Activated CD8-positive, alpha-beta memory T cell treated with anti-CD3 and anti-CD28 coated beads, Interleukin-2, amount 10 ng/mL, durations not matched to agents 7 days and 5 days (primary cell): ENCODE results near the gene MRPS26. TPM values are rescaled to one million over a fixed set of nuclear protein-coding genes. Genes with fewer than 3 reads are reported as not detected.

Source experiments
- ATAC-seq: fragments of 150-1000 bp; cut with Tn5 transposase; one replicate; pipeline ENCODE4 v1.10.0; 2021; ENCODE audit warnings: moderate library complexity
- CTCF ChIA-PET: fragments of 350-600 bp; sonication (Branson Sonifier 250); formaldehyde crosslinking; loops from one replicate; lab custom pipeline; 2021; ENCODE audit warnings: antibody characterized with exemption; lab: Charles Lee
- DNase-seq: peaks from one replicate; pipeline ENCODE4 v3.0.0-alpha.2; 2020
- H3K27ac Mint-ChIP-seq: one replicate; pipeline ENCODE4 v1.8.0; 2021; ENCODE audit warnings: mild to moderate bottlenecking, mixed read lengths
- H3K27me3 Mint-ChIP-seq: one replicate; pipeline ENCODE4 v1.8.0; 2021; ENCODE audit warnings: mixed read lengths
- H3K36me3 Mint-ChIP-seq: one replicate; pipeline ENCODE4 v1.8.0; 2021; ENCODE audit warnings: mild to moderate bottlenecking, mixed read lengths
- H3K4me1 Mint-ChIP-seq: one replicate; pipeline ENCODE4 v1.8.0; 2021; ENCODE audit warnings: mixed read lengths
- H3K4me3 Mint-ChIP-seq: one replicate; pipeline ENCODE4 v1.8.0; 2021; ENCODE audit warnings: mild to moderate bottlenecking, moderate library complexity, mixed read lengths
- H3K9me3 Mint-ChIP-seq: one replicate; pipeline ENCODE4 v1.8.0; 2022; ENCODE audit warnings: low read depth, mixed read lengths
- total RNA-seq, 2 experiments: library from RNA; stranded (reverse); gene quantifications; one replicate each; pipeline ENCODE4 v1.2.3, GENCODE V29; 2021

The MRPS26 gene
- total RNA-seq, 2 experiments from 2014 or later, result 43.0 to 46.7 TPM

DNA sequence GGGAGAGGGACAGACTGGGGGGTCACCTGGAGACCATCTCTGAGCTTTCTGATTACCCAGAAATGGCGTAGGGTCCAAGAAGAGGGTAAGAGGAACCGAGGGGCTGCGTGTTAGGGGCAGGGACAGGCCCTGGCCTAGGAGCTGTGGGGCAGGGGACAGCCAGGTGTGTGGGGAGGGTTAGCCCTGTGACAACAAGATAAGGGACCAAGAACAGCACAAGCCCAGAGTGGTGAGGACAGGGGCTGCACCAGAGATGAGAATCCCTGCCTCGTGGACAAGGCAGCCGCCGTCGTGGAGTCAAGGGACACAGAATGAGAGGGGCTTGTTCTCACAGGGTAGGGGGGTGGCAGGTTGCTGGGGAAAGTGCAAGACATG is 39.1 kb downstream of the MRPS26 start:
- H3K4me1 Mint-ChIP-seq, result peaks cover 2% of the 10 kb centered on the region

DNA sequence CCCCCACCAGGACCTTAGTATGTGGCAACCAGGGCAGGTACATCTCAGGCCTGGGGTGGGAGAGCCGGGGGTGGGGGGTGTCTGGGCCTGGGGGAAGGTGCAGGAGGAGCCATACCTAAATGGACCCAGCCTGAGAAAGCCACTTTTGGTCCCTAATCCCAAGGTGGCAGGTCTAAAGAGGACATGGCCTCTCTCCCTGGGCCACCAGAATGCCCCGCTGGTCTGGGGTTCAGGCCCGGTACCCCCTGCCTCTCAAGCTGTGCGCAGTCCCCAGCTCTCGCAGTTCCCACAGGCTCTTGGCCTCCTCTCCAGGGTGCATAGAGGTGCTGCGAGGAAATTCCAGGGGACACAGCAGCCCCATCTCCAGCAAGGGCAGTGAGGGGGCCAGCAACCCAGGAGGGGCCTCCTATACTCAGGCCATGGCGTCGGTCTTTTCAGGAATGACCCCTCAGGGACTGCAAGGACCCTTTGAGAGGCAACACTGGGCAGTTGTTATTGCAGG is 39.8 kb downstream of the MRPS26 start:
- no peak overlapping the region for H3K4me3 Mint-ChIP-seq
- CTCF ChIA-PET, result no interaction called here
- ATAC-seq, result no peak
- H3K27me3 Mint-ChIP-seq, result peaks cover 58% of the 10 kb centered on the region
- no peaks in the 10 kb centered on the region for H3K36me3 Mint-ChIP-seq
- no peaks in the 10 kb centered on the region for H3K9me3 Mint-ChIP-seq
- DNase-seq, result no peak
- no peak overlapping the region for H3K27ac Mint-ChIP-seq
- peaks cover 4% of the 10 kb centered on the region for H3K4me1 Mint-ChIP-seq

More for the DNA sequence above, 39.1 kb downstream of the MRPS26 start:
- Mint-ChIP-seq H3K27me3 (peaks cover 56% of the 10 kb centered on the region), H3K4me3 (no peak overlapping the region), H3K27ac (no peak overlapping the region), H3K36me3 (no peaks in the 10 kb centered on the region), H3K9me3 (no peaks in the 10 kb centered on the region)
- CTCF ChIA-PET, result no interaction called here
- ATAC-seq (no peak), DNase-seq (no peak)

DNA sequence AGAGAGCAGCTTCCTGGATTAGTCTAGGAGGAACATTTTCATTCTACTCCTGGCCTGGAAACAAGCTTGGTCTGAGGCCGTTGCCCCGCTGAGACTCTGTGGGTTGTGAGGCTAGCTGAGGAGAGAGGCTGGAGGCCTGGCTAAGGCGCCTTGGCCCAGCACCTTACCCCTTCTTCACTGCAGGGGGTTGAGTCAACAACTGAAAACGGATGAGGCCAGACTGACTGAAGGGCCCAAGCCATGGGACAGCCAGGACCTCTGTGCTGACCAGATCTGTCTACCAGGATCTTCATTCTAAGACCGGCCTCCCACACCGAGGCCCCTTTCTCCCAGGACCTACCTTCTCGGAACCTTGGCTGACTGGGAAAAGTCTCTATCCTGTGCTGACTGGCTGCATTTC is 42.2 kb downstream of the MRPS26 start:
- Mint-ChIP-seq H3K4me1 (peaks cover 8% of the 10 kb centered on the region), H3K27ac (no peak overlapping the region), H3K36me3 (no peaks in the 10 kb centered on the region), H3K4me3 (no peak overlapping the region), H3K9me3 (no peaks in the 10 kb centered on the region), H3K27me3 (peaks cover 57% of the 10 kb centered on the region)
- CTCF ChIA-PET, result no interaction called here
- ATAC-seq, result no peak
- DNase-seq, result no peak

DNA sequence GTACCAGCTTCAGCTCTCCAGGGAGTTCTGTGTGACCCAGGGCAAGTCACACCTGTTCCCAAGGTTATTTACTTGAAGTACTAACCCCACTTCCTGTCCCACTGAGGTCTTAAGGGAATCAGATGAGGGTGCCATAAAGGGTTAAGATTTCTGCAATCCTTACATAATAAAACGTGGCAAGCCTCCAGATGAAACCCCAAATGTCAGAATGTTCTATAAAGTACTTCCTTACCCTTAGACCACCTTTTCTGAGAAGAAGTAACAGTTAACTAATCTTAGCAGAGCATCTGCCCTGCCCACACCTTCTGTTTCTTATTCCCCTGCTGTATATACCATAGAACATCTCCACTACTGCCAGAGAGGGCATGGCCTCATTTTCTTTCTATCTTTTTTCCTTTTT is 44.7 kb downstream of the MRPS26 start:
- ATAC-seq, result no peak
- H3K36me3 Mint-ChIP-seq, result no peaks in the 10 kb centered on the region
- H3K9me3 Mint-ChIP-seq, result no peaks in the 10 kb centered on the region
- H3K4me3 Mint-ChIP-seq, result no peak overlapping the region
- H3K27me3 Mint-ChIP-seq, result peaks cover 48% of the 10 kb centered on the region
- no peak for DNase-seq
- H3K4me1 Mint-ChIP-seq, result peaks cover 13% of the 10 kb centered on the region
- no peak overlapping the region for H3K27ac Mint-ChIP-seq
- CTCF ChIA-PET, result interaction anchor here (1.1 to 2.1 kb wide), 2 partner anchors 11 to 37 kb away, joined by 3 to 9 read pairs; no protein-coding TSS in a partner anchor

DNA sequence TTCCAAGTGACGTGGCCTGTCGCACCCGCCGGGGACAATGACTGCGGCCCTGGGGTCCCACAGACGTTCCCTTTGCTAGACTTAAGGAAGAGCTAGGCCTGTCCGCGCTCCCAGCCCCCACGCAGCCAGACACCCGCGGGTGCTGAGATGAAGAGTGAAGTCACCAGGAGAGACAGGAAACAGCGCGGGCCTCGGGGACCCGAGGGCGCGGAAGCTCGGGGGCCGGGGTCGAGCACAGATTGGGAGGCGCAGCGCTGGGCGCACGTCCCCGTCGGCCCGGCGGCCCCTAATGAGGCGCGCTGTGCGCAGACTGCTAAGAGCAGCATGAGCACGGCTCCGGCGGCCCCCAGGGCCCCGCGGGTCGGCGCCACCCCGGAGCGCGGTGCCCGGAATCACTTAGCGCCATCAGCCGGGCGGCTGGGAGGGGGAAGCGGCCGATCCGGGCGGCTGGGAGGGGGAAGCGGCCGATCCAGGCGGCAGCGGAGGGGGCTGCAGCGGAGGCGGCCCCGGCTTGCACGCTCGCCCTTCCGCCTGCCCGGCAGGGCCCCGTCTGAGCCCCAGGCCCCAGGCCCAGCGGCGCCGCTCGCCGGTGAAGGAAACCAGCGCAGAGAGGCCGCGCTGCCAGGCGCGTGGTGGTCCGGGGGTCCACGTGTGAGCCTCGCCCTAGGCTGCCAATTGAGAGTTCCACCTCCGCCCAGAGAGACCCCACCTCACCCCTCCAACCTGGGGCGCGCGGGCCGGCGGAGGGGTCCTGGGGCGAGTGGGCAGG is 46.9 kb downstream of the MRPS26 start:
- peaks cover 57% of the 10 kb centered on the region for H3K27me3 Mint-ChIP-seq
- no peaks in the 10 kb centered on the region for H3K9me3 Mint-ChIP-seq
- H3K4me1 Mint-ChIP-seq, result peaks cover 13% of the 10 kb centered on the region
- CTCF ChIA-PET, result interaction anchor here (0.7 to 1.5 kb wide), 6 partner anchors 9 to 100 kb away, joined by 3 to 5 read pairs (median 3); no protein-coding TSS in a partner anchor
- no peak overlapping the region for H3K27ac Mint-ChIP-seq
- no peaks in the 10 kb centered on the region for H3K36me3 Mint-ChIP-seq
- peak overlapping the region; percentile 65 for H3K4me3 Mint-ChIP-seq
- ATAC-seq, result peak; percentile 70
- DNase-seq, result peak; percentile 50

DNA sequence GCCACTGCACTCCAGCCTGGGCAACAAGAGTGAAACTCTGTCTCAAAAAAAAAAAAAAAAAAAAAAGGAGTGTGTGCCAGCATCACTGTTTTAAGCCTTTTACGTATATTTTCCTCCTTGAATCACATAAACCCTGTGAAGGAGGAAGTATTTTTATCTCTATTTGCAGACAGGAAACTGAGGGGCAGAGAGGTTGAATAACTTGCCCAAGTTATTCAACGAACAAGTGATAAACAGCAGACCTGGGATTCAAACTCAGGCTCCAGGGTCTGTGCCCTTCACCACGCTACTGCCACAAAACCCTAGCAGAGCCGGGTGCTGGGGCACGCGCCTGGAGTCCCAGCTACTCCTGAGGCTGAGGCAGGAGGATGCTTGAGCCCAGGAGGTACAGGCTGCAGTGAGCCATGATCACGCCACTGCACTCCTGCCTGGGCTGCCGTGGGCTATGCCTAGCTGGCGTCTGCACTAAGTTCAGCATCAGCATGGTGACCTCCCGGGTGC is 48.1 kb downstream of the MRPS26 start:
- Mint-ChIP-seq H3K4me3 (no peak overlapping the region), H3K27me3 (peaks cover 56% of the 10 kb centered on the region), H3K9me3 (no peaks in the 10 kb centered on the region), H3K4me1 (peaks cover 13% of the 10 kb centered on the region), H3K27ac (no peak overlapping the region), H3K36me3 (no peaks in the 10 kb centered on the region)
- CTCF ChIA-PET, result no interaction called here
- no peak for DNase-seq
- ATAC-seq, result no peak

DNA sequence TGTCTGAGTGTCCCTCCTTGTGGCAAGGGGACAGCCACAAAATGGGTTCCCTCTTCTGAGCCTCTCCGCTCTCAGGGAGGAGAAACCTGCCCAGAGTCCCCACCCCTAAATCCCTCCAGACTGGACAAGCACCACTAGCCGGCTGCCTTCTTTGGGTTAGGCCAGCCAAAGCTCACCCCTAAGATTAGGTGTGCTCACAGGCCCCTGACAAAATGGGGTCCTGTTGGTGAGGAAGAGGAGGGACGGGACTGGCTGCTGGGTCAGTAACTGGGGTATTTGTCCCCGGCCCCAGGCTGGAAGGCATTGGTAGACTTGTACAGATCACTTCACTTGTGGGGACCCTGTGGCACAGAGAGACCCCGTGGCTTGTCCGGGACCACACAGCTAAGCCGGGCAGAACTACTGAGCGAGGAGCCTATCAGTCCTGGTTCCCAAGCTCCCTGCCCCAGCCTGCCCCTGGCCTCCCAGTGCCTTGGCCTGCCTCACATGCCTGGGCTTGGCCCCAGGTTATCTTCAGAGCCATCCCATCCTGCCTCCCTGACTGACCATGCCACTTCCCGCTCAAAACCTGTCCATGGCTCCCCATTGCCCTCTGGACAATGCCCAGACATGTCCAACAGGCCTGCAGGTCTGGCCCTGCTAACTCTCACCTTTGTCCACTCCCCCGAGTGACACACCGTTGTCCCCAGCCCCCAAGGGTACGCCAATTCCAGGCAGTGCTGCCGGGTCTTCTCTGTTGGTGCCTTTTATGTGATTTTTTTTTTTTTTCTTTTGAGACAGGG is 49.2 kb downstream of the MRPS26 start:
- Mint-ChIP-seq H3K27ac (no peak overlapping the region), H3K4me3 (no peak overlapping the region), H3K9me3 (no peaks in the 10 kb centered on the region), H3K36me3 (no peaks in the 10 kb centered on the region), H3K27me3 (peaks cover 51% of the 10 kb centered on the region), H3K4me1 (peaks cover 13% of the 10 kb centered on the region)
- DNase-seq (no peak), ATAC-seq (no peak)
- CTCF ChIA-PET, result no interaction called here

Other genes starting within 250 kb of the MRPS26 start
- under 1 TPM; 0.35 to 0.68 TPM for gene CPXM1, start 245.4 kb upstream of the MRPS26 start, total RNA-seq
- gene C20orf141, start 231.1 kb upstream of the MRPS26 start, total RNA-seq, result not detected
- not detected for gene TMEM239, start 229.7 kb upstream of the MRPS26 start, total RNA-seq
- gene PCED1A, start 205.4 kb upstream of the MRPS26 start, total RNA-seq, result 10 to 100 TPM; 21.9 to 30.6 TPM
- gene VPS16, start 205.3 kb upstream of the MRPS26 start, total RNA-seq, result 10 to 100 TPM; 49.2 to 64.9 TPM
- 10 to 100 TPM; 51.5 to 60.7 TPM for gene PTPRA, start 172.6 kb upstream of the MRPS26 start, total RNA-seq
- under 1 TPM; 0.55 to 0.63 TPM for gene GNRH2, start 2.4 kb upstream of the MRPS26 start, total RNA-seq
- not detected for gene OXT, start 25.6 kb downstream of the MRPS26 start, total RNA-seq
- not detected for gene AVP, start 38.7 kb downstream of the MRPS26 start, total RNA-seq
- 10 to 100 TPM; 17.0 to 23.6 TPM for gene FASTKD5, start 113.8 kb downstream of the MRPS26 start, total RNA-seq
- 1 to 10 TPM; 7.6 to 8.2 TPM for gene UBOX5, start 113.8 kb downstream of the MRPS26 start, total RNA-seq
- under 1 TPM; 0.41 to 0.70 TPM for gene LZTS3, start 127.5 kb downstream of the MRPS26 start, total RNA-seq
- gene DDRGK1, start 158.6 kb downstream of the MRPS26 start, total RNA-seq, result 10 to 100 TPM; 63.6 to 63.7 TPM
- gene ITPA, start 163.4 kb downstream of the MRPS26 start, total RNA-seq, result 10 to 100 TPM; 51.9 to 71.7 TPM
- gene SLC4A11, start 193.1 kb downstream of the MRPS26 start, total RNA-seq, result 1 to 10 TPM; 5.4 to 6.0 TPM